GM21825 (cell line): ENCODE results near the gene XKRX.

Experiments
- ATAC-seq: cut with Tn5 transposase; IDR thresholded peaks from one replicate; pipeline ENCODE4 v1.9.1; 2021; ENCODE audit warnings: mild to moderate bottlenecking, moderate library complexity; ENCODE audit not compliant: unreplicated experiment

Gene XKRX

DNA sequence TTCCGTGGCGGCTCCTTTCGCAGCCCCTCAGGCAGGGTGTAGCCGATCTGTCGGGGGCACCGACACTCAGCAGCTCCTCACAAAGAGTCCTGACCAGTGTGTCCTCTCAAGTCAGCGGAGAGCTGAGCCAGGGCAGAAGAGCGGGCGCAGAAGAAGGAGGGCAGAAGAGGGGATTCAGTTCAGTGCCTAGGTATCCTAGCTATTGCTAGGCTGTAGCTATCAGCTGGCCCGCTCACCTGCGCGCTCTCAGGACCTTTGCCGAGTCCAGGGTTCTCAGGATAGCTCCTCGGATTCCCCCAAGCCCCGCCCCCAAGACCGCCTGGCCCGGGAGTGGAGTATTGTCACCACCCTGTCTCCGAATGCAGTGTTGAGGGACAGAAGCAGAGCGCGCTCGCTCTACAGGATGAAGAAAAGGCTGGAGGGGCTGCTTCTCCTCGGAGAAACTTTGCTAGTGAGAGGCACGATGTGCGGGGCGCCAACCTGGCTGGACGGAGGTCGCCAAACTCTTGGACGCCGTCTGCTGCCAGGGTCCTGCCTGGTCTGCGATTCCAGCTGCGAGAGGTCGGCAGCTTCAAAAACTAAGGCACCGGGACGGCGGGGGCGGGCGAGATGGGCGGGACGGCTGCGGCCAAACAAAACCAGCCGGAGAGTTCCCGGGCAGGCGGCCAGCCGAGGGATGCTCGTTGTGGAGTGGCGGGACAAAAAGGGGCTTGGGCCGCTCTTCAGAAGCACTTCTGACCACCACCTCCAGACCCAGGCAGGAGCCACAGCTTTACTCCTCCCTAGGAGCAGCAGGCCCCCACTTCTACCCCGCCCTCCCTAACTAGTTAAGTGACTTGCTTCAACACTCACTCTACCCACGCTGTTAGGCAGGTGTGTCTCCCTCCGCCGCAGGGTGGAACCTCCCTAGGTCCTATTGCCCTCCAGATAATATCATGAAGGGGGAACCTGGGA, at the start of gene XKRX:
XKRX (minus strand) TSS at position 258 of the 954 bp plus-strand sequence. CDS start 613 bp downstream, outside the sequence.
- peak; percentile 63 for ATAC-seq

GRCh38 chrX:100976211-100976610, 47.5 kb upstream of the XKRX start:
- ATAC-seq = no peak

DNA sequence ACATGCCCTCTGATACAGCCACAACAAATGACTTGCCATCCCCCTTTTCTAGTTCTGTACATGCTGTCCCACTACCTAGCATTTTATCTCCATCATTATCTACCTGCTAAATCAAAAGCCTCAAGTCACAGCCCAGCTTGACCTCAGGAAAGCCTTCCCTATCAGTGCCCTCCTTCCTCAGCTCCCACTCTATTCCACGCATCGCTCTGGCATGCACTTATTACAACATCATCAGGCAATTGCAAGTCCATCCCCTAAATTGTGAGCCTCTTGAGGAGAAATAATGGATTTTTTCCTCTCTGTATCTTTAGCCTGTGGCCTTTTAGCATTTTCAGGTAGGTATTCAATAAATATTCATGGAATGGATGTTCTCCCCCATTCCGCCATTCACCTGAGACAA, 46.5 kb upstream of the XKRX start:
- ATAC-seq = no peak

GRCh38 chrX:100973411-100973810, 44.7 kb upstream of the XKRX start:
- ATAC-seq = no peak

- ATAC-seq = no peak
Measured at GRCh38 chrX:100969936-100970335, 41.2 kb upstream of the XKRX start.

- no peak for ATAC-seq
Measured at GRCh38 chrX:100969408-100969807, 40.7 kb upstream of the XKRX start, which contains the start of gene ARL13A. TSS of gene ARL13A (plus strand) at chrX:100969708. CDS start at chrX:100973690, 3,982 bp downstream.

DNA sequence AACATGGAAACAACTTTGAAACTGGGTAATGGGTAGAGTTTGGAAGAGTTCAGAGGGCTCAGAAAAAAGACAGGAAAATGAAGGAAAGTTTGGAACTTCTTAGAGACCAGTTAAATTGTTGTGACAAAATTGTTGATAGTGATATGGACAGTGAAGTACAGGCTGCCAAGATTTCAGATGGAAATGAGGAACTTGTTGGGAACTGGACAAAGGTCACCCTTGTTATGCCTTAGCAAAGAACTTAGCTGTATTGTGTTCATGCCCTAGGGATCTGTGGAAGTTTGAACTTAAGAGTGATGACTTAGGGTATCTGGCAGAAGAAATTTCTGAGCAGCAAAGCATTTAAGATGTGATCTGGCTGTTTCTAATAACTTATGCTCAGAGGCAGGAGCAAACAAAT, 35.6 kb upstream of the XKRX start:
- no peak for ATAC-seq

DNA sequence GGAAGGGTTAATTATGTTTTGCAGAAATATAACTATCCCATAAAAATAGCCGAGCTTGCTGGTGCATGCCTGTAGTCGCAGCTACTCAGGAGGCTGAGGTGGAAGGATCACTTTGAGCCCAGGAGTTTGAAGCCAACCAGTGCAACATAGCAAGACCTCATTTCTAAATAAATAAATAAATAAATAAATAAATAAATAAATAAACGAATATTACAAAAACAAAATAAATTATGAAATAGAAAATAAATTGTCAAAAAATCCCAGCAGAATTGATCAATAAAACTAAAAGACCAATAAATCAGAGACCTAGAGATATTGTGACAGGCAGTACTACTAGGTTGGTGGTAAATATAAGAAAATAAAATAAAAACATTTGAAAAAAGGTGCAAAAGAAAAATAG, 34.1 kb upstream of the XKRX start:
- no peak for ATAC-seq

- no peak for ATAC-seq
Measured at GRCh38 chrX:100948557-100948956, 19.8 kb upstream of the XKRX start.

DNA sequence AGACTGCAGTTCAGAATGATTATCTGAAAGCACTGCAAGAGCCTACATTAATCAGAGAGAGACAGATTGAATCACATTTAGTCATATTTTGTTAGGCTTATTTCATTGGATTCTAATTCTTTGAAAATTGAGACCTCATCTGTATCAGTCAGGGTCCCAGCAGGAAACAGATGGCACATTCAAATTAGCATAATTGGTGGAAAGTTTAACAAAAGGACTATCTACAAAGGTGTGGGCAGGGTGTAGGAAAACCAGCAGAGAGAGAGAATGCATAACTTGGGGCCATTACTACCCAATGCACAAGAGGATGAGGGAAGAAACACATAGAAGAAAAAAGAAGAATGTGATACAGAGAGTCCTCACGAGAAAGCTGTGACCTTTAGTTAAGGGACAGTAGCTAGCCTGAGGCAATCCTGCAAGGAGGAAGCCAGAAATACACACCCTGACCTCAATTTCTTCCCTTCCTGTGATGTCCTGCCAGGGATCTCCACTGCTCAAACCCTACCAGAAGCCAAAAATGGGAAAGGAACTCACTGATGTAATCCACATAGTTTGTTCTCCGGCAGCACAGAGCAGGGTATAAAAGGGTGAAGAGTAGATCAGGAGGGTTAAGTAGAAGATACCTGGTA, 17.7 kb upstream of the XKRX start:
- no peak for ATAC-seq

- no peak for ATAC-seq
Measured at GRCh38 chrX:100944601-100945000, 15.9 kb upstream of the XKRX start.

GRCh38 chrX:100939333-100939732, 10.6 kb upstream of the XKRX start:
- ATAC-seq = no peak

GRCh38 chrX:100935767-100936166, 7.0 kb upstream of the XKRX start:
- no peak for ATAC-seq

GRCh38 chrX:100931925-100932285, 3.2 kb upstream of the XKRX start:
- peak; percentile 14 for ATAC-seq

DNA sequence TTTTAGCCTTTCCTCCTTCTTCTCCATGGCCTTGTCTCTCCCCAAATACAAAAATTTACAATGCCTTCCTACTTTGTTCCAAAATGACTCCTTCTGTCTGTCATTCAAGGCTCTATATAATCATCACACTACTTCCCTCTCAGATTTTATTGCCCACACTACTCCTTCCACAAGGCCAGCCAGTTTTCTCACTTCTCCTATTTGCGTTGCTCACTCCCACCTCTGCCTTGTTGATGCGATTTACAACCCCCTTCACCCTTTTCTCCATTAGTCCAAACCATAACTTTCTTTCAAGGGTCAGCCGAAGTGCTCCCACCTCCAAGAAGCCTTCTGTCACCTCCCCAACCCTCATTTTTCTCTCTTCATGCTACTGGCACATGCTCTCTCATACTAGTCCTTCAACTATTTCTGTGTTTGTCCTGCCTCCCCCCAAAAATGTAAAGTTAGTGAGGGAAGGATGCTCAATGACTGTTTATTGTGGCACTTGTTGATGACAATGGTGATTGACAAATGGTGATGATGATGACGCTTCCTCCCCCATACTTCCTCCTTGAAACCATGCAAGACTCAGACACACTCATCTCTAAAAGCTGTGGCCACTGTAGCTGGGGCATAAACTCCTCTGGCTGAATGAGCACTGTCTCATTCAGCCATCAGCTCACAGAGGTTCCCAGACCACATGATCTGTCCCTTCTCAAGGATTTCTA, 2.7 kb upstream of the XKRX start:
- peak; percentile 64 for ATAC-seq

GRCh38 chrX:100926453-100926852, 2.3 kb downstream of the XKRX start:
- ATAC-seq = no peak

DNA sequence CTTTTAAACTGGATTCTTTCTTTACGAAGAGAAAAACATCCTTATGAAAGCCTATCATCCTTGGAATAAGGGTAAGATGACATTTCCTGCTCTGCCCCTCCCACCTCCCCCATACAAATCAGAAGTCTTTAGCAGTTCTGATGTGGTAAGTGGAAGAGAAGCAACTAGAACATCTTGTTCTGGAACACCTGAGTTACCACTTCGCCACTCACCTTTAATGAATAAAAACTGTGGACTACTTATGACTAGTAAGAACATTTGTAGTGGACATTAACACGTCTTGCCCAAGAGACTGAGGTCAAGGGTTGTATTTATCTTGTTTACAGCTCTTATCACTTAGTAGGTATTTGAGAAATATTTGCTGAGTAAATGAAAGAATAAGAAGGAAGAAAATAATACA, 4.3 kb downstream of the XKRX start:
- ATAC-seq = no peak

DNA sequence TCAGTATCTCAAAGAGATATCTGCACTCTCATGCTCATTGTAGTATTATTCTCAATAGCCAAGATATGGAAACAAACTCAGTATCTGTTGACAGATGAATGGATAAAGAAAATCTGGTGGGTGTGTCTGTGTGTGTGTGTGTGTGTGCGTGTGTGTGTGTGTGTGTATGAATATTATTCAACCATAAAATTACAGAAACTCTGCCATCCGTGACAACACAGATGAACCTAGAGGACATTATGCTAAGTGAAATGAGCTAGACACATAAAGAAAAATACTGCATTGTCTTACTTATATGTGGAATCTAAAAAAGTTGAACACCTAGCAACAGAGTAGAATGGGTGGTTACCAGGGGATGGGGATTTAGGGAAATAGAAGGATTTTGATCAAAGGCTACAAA, 13.2 kb downstream of the XKRX start:
- no peak for ATAC-seq

- no peak for ATAC-seq
Measured at GRCh38 chrX:100913111-100913510, 15.6 kb downstream of the XKRX start.

DNA sequence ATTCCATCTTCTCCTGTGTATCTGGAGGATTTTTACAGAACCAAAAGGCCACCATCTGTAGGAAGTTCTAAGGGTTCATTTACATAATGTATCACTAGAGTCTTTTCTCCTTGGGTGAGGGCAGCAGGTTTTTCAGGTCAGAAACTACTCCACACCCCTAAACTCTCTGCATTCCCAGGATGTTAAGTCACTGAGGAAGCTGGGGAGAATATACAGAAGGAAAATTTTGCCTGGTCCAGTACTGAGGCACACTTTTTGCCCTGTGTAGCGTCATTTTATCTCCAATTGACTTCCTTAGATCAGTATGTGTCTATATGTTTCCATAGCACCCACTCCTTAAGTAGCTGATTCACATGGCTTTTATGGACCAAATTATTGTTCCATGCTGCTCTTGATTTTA, 17.0 kb downstream of the XKRX start:
- no peak for ATAC-seq

DNA sequence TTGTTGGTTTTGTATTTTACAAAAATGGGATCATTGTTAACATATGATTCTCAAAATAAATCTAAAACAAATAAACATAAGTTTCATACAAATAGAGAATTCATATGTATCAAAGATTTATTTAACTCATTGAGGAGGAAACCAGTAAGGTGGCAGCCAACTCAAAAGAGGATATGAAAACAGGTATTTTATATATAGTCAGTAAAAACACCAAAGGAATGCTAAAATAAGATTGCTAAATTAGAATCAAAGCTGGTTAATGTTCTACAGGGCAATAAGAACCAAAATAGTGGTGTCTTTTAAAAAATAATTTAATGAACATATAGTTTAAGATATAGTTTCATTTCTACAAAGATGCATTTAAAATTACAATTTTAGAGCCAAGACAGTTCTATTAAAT, 23.1 kb downstream of the XKRX start:
- no peak for ATAC-seq

DNA sequence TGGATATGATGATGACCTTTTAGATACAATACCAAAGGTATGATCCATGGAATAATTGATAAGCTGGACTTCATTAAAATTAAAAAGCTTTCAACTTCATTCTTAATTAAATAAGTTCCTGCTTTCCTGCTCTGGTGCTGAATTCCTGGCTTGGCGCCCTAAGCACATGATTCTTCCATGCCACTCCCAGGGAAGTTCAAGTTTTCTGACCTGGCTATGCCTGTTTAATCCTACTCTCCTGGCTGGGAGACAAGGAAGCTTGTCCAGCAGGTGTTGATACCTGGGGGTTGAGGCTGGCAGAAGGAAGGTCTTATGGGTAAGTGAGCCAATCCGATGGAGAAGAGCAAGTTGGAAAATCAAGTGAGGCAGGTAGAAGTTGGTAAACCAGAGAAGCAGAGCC, 24.3 kb downstream of the XKRX start:
- ATAC-seq = no peak
